Vagina (tissue), 2 donors: ENCODE data around the gene GEMIN7. TPM values are rescaled to one million over a fixed set of nuclear protein-coding genes. Genes with fewer than 3 reads are reported as not detected.
A peak's percentile ranks its signal among the peaks of the same experiment; 100 is the strongest.

Experiments used
- DNase-seq, 2 donors: peaks; one replicate each; pipeline ENCODE4 v3.0.0-alpha.2; 2017; ENCODE audit errors: extremely low spot score in 2 of 2
- H3K27ac ChIP-seq: fragments of 200-600 bp; sonication (generic); one replicate; pipeline ENCODE4 v1.5.1; 2019
- H3K27me3 ChIP-seq: fragments of 200-600 bp; sonication (generic); one replicate; pipeline ENCODE4 v1.5.1; 2019
- H3K36me3 ChIP-seq, 2 donors: fragments of 200-600 bp; sonication (generic); one replicate each; pipeline ENCODE4 v1.5.1; 2017 to 2019
- H3K4me1 ChIP-seq: fragments of 200-600 bp; sonication (generic); one replicate; pipeline ENCODE4 v1.5.1; 2019
- H3K4me3 ChIP-seq, 2 donors: fragments of 200-600 bp; sonication (generic); 1 replicate in 1 of 2; 2 replicates in 1 of 2; pipeline ENCODE4 v1.5.1; 2016 to 2019
- H3K9me3 ChIP-seq: fragments of 200-600 bp; sonication (generic); one replicate; pipeline ENCODE4 v1.5.1; 2019
- CTCF ChIP-seq, 3 experiments: fragments of 450-650 bp in 2 of 3; fragments of 200-600 bp in 1 of 3; sonication (generic) in 1 of 3; IDR thresholded peaks; one replicate each; pipeline ENCODE4 v1.5.1; 2017 to 2019; ENCODE audit warnings: antibody characterized with exemption in 3 of 3, mild to moderate bottlenecking in 2 of 3, moderate library complexity in 2 of 3
- POLR2A ChIP-seq, 2 donors: fragments of 450-650 bp; IDR thresholded peaks; one replicate each; pipeline ENCODE4 v1.6.1; 2017; ENCODE audit warnings: antibody characterized with exemption in 2 of 2, mild to moderate bottlenecking in 2 of 2, moderate library complexity in 2 of 2
- POLR2AphosphoS5 ChIP-seq, 2 donors: sonication (generic); formaldehyde crosslinking; IDR thresholded peaks; one replicate each; pipeline ENCODE4 v1.9.0; 2017; ENCODE audit warnings: antibody characterized with exemption in 2 of 2, mild to moderate bottlenecking in 2 of 2, low read depth in 1 of 2; ENCODE audit not compliant: insufficient read depth in 1 of 2
- intact Hi-C: fragments of 100-400 bp; cut with DNase I; formaldehyde crosslinking; loops from one replicate; pipeline ENCODE4 v1.15.1; 2023
- total RNA-seq: library from RNA; depleted of rRNA; stranded (reverse); fragments of >200 nt; gene quantifications from one replicate; pipeline ENCODE4 v1.2.3, GENCODE V29; 2016

The GEMIN7 gene
- total RNA-seq, 1 donor from 2014 or later: 42.0 TPM

GRCh38 chr19:45125360-45125759 lies 46.3 kb downstream of the GEMIN7 start:
- no peaks in the 10 kb centered on the region for H3K9me3 ChIP-seq
- no peak overlapping the region for H3K4me3 ChIP-seq
- H3K36me3 ChIP-seq: no peaks in the 10 kb centered on the region
- no peak for DNase-seq
- H3K27ac ChIP-seq: no peak overlapping the region
- no peak for TF ChIP-seq CTCF (IDR thresholded peaks at IDR 0.05)
- TF ChIP-seq POLR2A (IDR thresholded peaks at IDR 0.05): no peak
- no peak for TF ChIP-seq POLR2AphosphoS5 (IDR thresholded peaks at IDR 0.05; ENCODE audit: insufficient read depth in 1 of 2, low read depth in 1 of 2)
- no peaks in the 10 kb centered on the region for H3K27me3 ChIP-seq
- intact Hi-C loops: no loop called here
- peaks cover 47% of the 10 kb centered on the region for H3K4me1 ChIP-seq

GRCh38 chr19:45125975-45126493 lies 47.0 kb downstream of the GEMIN7 start:
- no peak for DNase-seq
- H3K27ac ChIP-seq: no peak overlapping the region
- H3K27me3 ChIP-seq: no peaks in the 10 kb centered on the region
- no peaks in the 10 kb centered on the region for H3K36me3 ChIP-seq
- no peak overlapping the region for H3K4me3 ChIP-seq
- peaks cover 42% of the 10 kb centered on the region for H3K4me1 ChIP-seq
- H3K9me3 ChIP-seq: no peaks in the 10 kb centered on the region
- TF ChIP-seq POLR2AphosphoS5 (IDR thresholded peaks at IDR 0.05; ENCODE audit: insufficient read depth in 1 of 2, low read depth in 1 of 2): no peak
- peak in 2 of 3 experiments; percentile 30 to 44 for TF ChIP-seq CTCF (IDR thresholded peaks at IDR 0.05)
- no peak for TF ChIP-seq POLR2A (IDR thresholded peaks at IDR 0.05)
- intact Hi-C loops: no loop called here

- Histone ChIP-seq H3K27me3 (no peaks in the 10 kb centered on the region), H3K36me3 (no peaks in the 10 kb centered on the region), H3K9me3 (no peaks in the 10 kb centered on the region), H3K4me1 (peaks cover 36% of the 10 kb centered on the region), H3K4me3 (no peak overlapping the region), H3K27ac (no peak overlapping the region)
- intact Hi-C loops: no loop called here
- no peak for TF ChIP-seq POLR2A (IDR thresholded peaks at IDR 0.05)
- TF ChIP-seq POLR2AphosphoS5 (IDR thresholded peaks at IDR 0.05; ENCODE audit: insufficient read depth in 1 of 2, low read depth in 1 of 2): no peak
- no peak for TF ChIP-seq CTCF (IDR thresholded peaks at IDR 0.05)
- DNase-seq: no peak
These were observed 47.6 kb downstream of the GEMIN7 start for GRCh38 chr19:45126654-45127053.

- Histone ChIP-seq H3K27ac (no peak overlapping the region), H3K4me1 (peaks cover 21% of the 10 kb centered on the region), H3K27me3 (no peaks in the 10 kb centered on the region), H3K4me3 (no peak overlapping the region), H3K9me3 (no peaks in the 10 kb centered on the region), H3K36me3 (no peaks in the 10 kb centered on the region)
- no peak for DNase-seq
- intact Hi-C loops: no loop called here
- TF ChIP-seq CTCF (IDR thresholded peaks at IDR 0.05) (no peak), POLR2A (IDR thresholded peaks at IDR 0.05) (no peak), POLR2AphosphoS5 (IDR thresholded peaks at IDR 0.05; ENCODE audit: insufficient read depth in 1 of 2, low read depth in 1 of 2) (no peak)
These were observed 49.1 kb downstream of the GEMIN7 start for GRCh38 chr19:45128146-45128545.

- DNase-seq: no peak
- peaks cover 15% of the 10 kb centered on the region for H3K4me1 ChIP-seq
- intact Hi-C loops: no loop called here
These were observed 49.7 kb downstream of the GEMIN7 start for GRCh38 chr19:45128806-45129205.

More at GRCh38 chr19:45128806-45129205, 49.7 kb downstream of the GEMIN7 start:
- H3K27me3 ChIP-seq: no peaks in the 10 kb centered on the region
- H3K27ac ChIP-seq: no peak overlapping the region
- TF ChIP-seq CTCF (IDR thresholded peaks at IDR 0.05) (no peak), POLR2A (IDR thresholded peaks at IDR 0.05) (no peak), POLR2AphosphoS5 (IDR thresholded peaks at IDR 0.05; ENCODE audit: insufficient read depth in 1 of 2, low read depth in 1 of 2) (no peak)
- no peaks in the 10 kb centered on the region for H3K9me3 ChIP-seq
- H3K4me3 ChIP-seq: no peak overlapping the region
- H3K36me3 ChIP-seq: no peaks in the 10 kb centered on the region
